ENCODE data around the gene MEGF11. TPM values are rescaled to one million over a fixed set of nuclear protein-coding genes. Genes with fewer than 3 reads are reported as not detected.

The MEGF11 gene
- total RNA-seq, 1 donor from 2014 or later, result 0.25 TPM

DNA sequence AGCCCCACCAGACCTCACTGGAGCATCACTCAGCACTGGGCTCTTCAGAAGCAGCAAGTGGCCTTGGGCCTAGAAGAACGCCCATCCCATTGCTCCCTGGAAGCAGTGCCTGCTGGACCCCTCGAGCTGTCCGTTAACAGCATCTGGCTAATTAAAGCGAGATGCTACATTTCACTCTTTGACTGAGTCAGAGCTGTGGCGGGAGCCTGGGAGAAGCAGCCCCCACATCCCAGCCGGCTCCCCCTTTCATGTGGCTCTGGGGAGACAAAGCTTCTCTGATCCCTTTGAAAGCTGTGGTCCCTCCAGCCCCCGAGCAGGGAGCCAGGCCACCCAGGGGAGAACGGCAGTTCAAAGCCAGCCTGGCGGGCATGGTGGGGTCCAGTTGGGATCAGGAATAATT is 103.7 kb downstream of the MEGF11 start:
- no peaks in the 10 kb centered on the region for H3K27me3 ChIP-seq
- no peaks in the 10 kb centered on the region for H3K36me3 ChIP-seq
- DNase-seq (ENCODE audit: extremely low spot score in 2 of 2), result no peak
- H3K27ac ChIP-seq, result no peak overlapping the region
- H3K9me3 ChIP-seq, result no peaks in the 10 kb centered on the region
- H3K4me3 ChIP-seq, result no peak overlapping the region
- intact Hi-C loops (cut with DNase I), result no loop called here
- H3K4me1 ChIP-seq, result no peaks in the 10 kb centered on the region
- TF ChIP-seq POLR2A (IDR thresholded peaks at IDR 0.05), result no peak
- TF ChIP-seq, protein P1, sequence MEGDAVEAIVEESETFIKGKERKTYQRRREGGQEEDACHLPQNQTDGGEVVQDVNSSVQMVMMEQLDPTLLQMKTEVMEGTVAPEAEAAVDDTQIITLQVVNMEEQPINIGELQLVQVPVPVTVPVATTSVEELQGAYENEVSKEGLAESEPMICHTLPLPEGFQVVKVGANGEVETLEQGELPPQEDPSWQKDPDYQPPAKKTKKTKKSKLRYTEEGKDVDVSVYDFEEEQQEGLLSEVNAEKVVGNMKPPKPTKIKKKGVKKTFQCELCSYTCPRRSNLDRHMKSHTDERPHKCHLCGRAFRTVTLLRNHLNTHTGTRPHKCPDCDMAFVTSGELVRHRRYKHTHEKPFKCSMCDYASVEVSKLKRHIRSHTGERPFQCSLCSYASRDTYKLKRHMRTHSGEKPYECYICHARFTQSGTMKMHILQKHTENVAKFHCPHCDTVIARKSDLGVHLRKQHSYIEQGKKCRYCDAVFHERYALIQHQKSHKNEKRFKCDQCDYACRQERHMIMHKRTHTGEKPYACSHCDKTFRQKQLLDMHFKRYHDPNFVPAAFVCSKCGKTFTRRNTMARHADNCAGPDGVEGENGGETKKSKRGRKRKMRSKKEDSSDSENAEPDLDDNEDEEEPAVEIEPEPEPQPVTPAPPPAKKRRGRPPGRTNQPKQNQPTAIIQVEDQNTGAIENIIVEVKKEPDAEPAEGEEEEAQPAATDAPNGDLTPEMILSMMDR (IDR thresholded peaks at IDR 0.05), result no peak
- TF ChIP-seq POLR2AphosphoS5 (IDR thresholded peaks at IDR 0.05; ENCODE audit: insufficient read depth in 1 of 2, low read depth in 1 of 2), result no peak

DNA sequence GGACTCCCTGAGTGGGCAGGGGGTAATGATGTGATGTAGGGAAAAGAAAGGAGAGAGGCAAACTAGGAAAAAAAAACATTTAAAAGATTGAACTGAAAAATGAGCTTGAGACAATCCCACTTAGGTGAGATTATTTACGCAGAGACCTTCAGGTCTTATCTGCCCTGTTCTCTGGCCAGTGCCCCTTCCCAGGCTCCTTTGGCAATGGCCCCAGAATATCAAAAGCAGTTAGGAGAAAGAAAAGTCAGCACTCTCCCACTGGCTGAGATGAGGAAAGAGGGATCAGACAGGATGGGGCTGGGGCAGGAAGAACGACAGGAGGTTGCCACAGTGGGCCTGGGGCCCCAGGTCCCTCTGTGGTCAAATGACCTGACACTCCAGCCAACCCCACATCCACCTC is 105.4 kb downstream of the MEGF11 start:
- H3K36me3 ChIP-seq, result no peaks in the 10 kb centered on the region
- H3K4me3 ChIP-seq, result no peak overlapping the region

DNA sequence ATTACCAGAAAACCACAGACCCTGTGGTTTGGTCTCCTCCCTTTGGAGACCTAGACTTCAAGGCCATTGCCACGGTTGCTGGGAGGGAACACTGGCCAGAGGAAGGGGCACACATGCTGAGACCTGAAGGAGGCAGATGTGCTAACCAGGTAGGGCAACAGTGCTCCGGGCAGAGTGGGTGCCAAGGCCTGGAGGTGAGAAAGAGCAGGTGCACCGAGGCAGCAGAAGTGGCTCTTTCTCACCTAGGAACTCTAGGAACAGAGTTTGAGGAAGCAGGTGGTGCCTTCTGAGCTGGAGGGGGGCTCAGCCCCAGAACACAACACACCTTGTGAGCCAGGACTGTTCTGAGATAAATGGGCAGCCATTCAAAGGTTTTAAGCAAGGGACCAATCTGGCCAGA is 106.1 kb downstream of the MEGF11 start:
- intact Hi-C loops (cut with DNase I), result no loop called here

More for the DNA sequence above, 105.4 kb downstream of the MEGF11 start:
- Histone ChIP-seq H3K9me3 (no peaks in the 10 kb centered on the region), H3K27ac (no peak overlapping the region), H3K4me1 (no peaks in the 10 kb centered on the region), H3K27me3 (no peaks in the 10 kb centered on the region)
- TF ChIP-seq POLR2A (IDR thresholded peaks at IDR 0.05) (no peak), POLR2AphosphoS5 (IDR thresholded peaks at IDR 0.05; ENCODE audit: insufficient read depth in 1 of 2, low read depth in 1 of 2) (no peak)
- TF ChIP-seq, protein P1 (IDR thresholded peaks at IDR 0.05), result no peak
- no peak for DNase-seq (ENCODE audit: extremely low spot score in 2 of 2)
- intact Hi-C loops (cut with DNase I), result no loop called here

DNA sequence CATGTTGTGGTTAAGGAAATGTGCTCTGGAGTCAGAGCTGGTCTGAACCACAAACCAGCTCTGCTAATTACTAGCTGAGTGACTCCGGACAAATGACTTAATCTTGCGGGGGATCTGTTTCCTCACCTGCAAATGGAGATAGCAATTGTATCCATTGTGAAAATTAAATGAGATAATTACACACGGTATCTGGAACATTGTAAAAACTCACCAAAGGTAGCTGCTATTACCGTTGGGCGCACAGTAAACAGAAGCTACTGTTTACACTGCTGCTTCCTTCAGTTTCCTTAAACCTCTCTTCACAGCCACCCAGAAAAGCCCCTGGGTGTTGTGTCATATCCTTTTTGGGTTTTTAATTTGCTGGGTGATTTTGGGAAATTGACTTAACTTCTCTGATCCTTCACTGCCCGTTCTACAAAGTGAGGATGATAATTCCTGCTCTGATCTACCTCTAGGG is 107.8 kb downstream of the MEGF11 start:
- DNase-seq (ENCODE audit: extremely low spot score in 2 of 2), result no peak
- TF ChIP-seq POLR2A (IDR thresholded peaks at IDR 0.05) (no peak), POLR2AphosphoS5 (IDR thresholded peaks at IDR 0.05; ENCODE audit: insufficient read depth in 1 of 2, low read depth in 1 of 2) (no peak)
- TF ChIP-seq, protein P1 (IDR thresholded peaks at IDR 0.05), result no peak
- no peak overlapping the region for H3K4me3 ChIP-seq
- H3K27ac ChIP-seq, result no peak overlapping the region
- H3K36me3 ChIP-seq, result no peaks in the 10 kb centered on the region
- H3K27me3 ChIP-seq, result no peaks in the 10 kb centered on the region
- H3K4me1 ChIP-seq, result no peaks in the 10 kb centered on the region
- H3K9me3 ChIP-seq, result no peaks in the 10 kb centered on the region
- intact Hi-C loops (cut with DNase I), result no loop called here

More for the DNA sequence above, 106.1 kb downstream of the MEGF11 start:
- no peaks in the 10 kb centered on the region for H3K4me1 ChIP-seq
- H3K9me3 ChIP-seq, result no peaks in the 10 kb centered on the region
- H3K27ac ChIP-seq, result no peak overlapping the region
- TF ChIP-seq POLR2A (IDR thresholded peaks at IDR 0.05) (no peak), POLR2AphosphoS5 (IDR thresholded peaks at IDR 0.05; ENCODE audit: insufficient read depth in 1 of 2, low read depth in 1 of 2) (no peak)
- TF ChIP-seq, protein P1 (IDR thresholded peaks at IDR 0.05), result no peak
- H3K27me3 ChIP-seq, result no peaks in the 10 kb centered on the region
- no peaks in the 10 kb centered on the region for H3K36me3 ChIP-seq
- DNase-seq (ENCODE audit: extremely low spot score in 2 of 2), result no peak
- H3K4me3 ChIP-seq, result no peak overlapping the region

DNA sequence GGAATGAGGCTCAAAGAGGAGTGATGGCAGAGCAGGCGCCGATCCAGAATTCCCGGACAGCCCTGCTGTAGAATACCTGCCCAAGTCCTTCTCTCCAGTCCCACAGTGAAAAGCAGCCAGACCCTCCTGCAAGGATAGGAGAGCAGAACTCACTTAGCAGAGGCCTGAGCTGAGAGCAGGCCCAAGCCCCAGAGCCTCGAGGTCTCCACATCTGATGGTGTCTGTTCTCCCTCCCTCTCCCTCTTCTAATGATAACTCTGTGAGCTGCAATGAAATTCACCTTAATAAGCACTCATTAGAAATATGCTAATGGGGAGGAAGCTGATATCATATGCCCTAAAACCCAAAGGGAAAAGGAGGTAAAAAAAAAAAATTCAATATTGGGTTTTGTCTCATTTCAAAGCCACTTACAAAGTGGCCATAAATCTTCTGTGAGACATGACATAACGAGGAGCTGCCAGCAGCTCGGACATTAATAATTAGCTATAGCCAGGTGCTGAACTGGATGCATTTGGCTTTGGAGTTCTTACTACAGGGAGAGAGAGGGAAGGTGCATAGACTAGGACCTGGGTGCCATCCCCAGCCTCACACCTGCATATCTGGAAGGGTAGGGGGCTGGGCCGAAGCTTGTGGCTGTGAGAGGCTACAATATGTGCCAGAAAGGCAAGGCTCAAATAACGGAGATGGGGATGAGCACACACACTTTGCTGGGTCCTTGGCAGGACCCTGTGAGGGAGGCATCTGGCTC is 108.4 kb downstream of the MEGF11 start:
- H3K9me3 ChIP-seq, result no peaks in the 10 kb centered on the region
- no peaks in the 10 kb centered on the region for H3K27me3 ChIP-seq
- H3K4me1 ChIP-seq, result no peaks in the 10 kb centered on the region
- intact Hi-C loops (cut with DNase I), result no loop called here
- TF ChIP-seq POLR2AphosphoS5 (IDR thresholded peaks at IDR 0.05; ENCODE audit: insufficient read depth in 1 of 2, low read depth in 1 of 2) (no peak), POLR2A (IDR thresholded peaks at IDR 0.05) (no peak)
- TF ChIP-seq, protein P1 (IDR thresholded peaks at IDR 0.05), result no peak
- H3K27ac ChIP-seq, result no peak overlapping the region
- H3K36me3 ChIP-seq, result no peaks in the 10 kb centered on the region
- H3K4me3 ChIP-seq, result no peak overlapping the region
- no peak for DNase-seq (ENCODE audit: extremely low spot score in 2 of 2)
